Mononuclear cell (primary cell): ENCODE results near the gene ADD2. TPM values are rescaled to one million over a fixed set of nuclear protein-coding genes. Genes with fewer than 3 reads are reported as not detected.
"Not testable (repeated sequence)": the region's sequence is repeated elsewhere in the genome, so short reads cannot be mapped to it uniquely, and the experiment has no call there.

Experiments used
- H3K27me3 ChIP-seq: 2 replicates; pipeline ENCODE4 v1.6.0; 2011; ENCODE audit warnings: low read length, control low read depth; ENCODE audit not compliant: insufficient read depth
- H3K4me1 ChIP-seq: 2 replicates; pipeline ENCODE4 v1.5.1; 2011; ENCODE audit warnings: mild to moderate bottlenecking, low read length, control low read depth; ENCODE audit not compliant: insufficient read depth
- H3K4me3 ChIP-seq: 2 replicates; pipeline ENCODE4 v1.5.1; 2011; ENCODE audit warnings: mild to moderate bottlenecking, low read length, moderate library complexity
- H3K9me3 ChIP-seq: 2 replicates; pipeline ENCODE4 v1.5.1; 2011; ENCODE audit warnings: low read depth, mild to moderate bottlenecking, control low read depth, low read length
- total RNA-seq: library from RNA; depleted of rRNA; stranded (reverse); fragments of >200 nt; gene quantifications from one replicate; pipeline ENCODE4 v1.2.3, GENCODE V29; 2012

The ADD2 gene
- total RNA-seq, 1 donor, result 2.4 TPM

GRCh38 chr2:70626254-70626990, 141.6 kb downstream of the ADD2 start:
- Histone ChIP-seq H3K4me1 (no peaks in the 10 kb centered on the region), H3K4me3 (no peak overlapping the region)

DNA sequence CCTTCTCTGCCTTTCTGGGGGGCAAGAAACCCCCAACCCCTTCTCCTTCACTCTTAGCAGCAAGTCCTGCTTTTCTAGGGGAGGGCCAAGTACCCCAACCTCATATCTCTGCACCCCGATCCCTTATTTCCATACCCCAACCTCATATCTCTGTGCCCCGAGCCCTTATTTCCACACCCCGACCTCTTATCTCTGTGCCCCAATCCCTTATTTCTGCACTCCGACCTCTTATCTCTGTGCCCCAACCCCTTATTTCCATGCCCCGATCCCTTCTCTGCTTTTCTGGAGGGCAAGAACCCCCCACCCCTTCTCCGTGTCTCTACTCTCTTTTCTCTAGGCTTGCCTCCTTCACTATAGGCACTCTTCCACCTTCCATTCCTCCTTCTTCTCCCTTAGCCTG, 146.5 kb downstream of the ADD2 start:
- not testable (repeated sequence) for H3K9me3 ChIP-seq, H3K4me3 ChIP-seq, H3K27me3 ChIP-seq, H3K4me1 ChIP-seq

More at GRCh38 chr2:70626254-70626990, 141.6 kb downstream of the ADD2 start:
- Histone ChIP-seq H3K27me3 (no peaks in the 10 kb centered on the region), H3K9me3 (no peaks in the 10 kb centered on the region)

- H3K4me3 ChIP-seq, result no peak overlapping the region
- H3K27me3 ChIP-seq, result no peaks in the 10 kb centered on the region
- no peaks in the 10 kb centered on the region for H3K9me3 ChIP-seq
- H3K4me1 ChIP-seq, result no peaks in the 10 kb centered on the region
Measured at GRCh38 chr2:70620020-70620419, 148.0 kb downstream of the ADD2 start.

GRCh38 chr2:70619167-70619566, 148.8 kb downstream of the ADD2 start:
- Histone ChIP-seq H3K27me3 (no peaks in the 10 kb centered on the region), H3K4me3 (no peak overlapping the region), H3K9me3 (no peaks in the 10 kb centered on the region), H3K4me1 (no peaks in the 10 kb centered on the region)

GRCh38 chr2:70616168-70616694, 151.8 kb downstream of the ADD2 start:
- H3K27me3 ChIP-seq, result no peaks in the 10 kb centered on the region
- no peak overlapping the region for H3K4me3 ChIP-seq
- no peaks in the 10 kb centered on the region for H3K4me1 ChIP-seq
- no peaks in the 10 kb centered on the region for H3K9me3 ChIP-seq

DNA sequence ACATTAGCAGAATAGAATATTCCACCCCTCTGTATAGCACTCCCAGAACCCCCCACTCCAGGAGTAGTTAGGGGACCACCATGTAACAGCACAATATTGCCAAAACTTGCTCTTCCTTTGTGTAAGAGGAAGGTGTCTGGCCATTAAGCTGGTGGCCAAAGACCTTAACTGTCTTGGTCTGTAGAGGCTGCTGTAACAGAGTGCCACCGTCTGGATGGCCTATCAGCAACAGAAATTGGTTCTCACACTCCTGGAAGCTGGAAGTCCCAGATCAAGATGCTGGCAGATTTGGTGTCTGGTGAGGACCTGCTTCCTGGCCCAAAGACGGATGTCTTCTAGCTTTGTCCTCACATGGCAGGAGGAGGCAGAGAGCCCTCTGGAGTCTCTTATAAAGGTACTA, 152.8 kb downstream of the ADD2 start:
- Histone ChIP-seq H3K4me3 (no peak overlapping the region), H3K27me3 (no peaks in the 10 kb centered on the region), H3K4me1 (no peaks in the 10 kb centered on the region), H3K9me3 (no peaks in the 10 kb centered on the region)

GRCh38 chr2:70613521-70613920, 154.5 kb downstream of the ADD2 start:
- no peak overlapping the region for H3K4me3 ChIP-seq
- H3K4me1 ChIP-seq, result no peaks in the 10 kb centered on the region
- H3K9me3 ChIP-seq, result no peaks in the 10 kb centered on the region
- H3K27me3 ChIP-seq, result no peaks in the 10 kb centered on the region

- H3K4me3 ChIP-seq, result no peak overlapping the region
- no peaks in the 10 kb centered on the region for H3K9me3 ChIP-seq
- no peaks in the 10 kb centered on the region for H3K27me3 ChIP-seq
- no peaks in the 10 kb centered on the region for H3K4me1 ChIP-seq
Measured at GRCh38 chr2:70612574-70612973, 155.4 kb downstream of the ADD2 start.

- no peaks in the 10 kb centered on the region for H3K9me3 ChIP-seq
- H3K4me3 ChIP-seq, result no peak overlapping the region
- no peaks in the 10 kb centered on the region for H3K4me1 ChIP-seq
- H3K27me3 ChIP-seq, result no peaks in the 10 kb centered on the region
Measured at GRCh38 chr2:70608373-70608772, 159.6 kb downstream of the ADD2 start.

GRCh38 chr2:70607121-70607561, 160.9 kb downstream of the ADD2 start:
- no peaks in the 10 kb centered on the region for H3K9me3 ChIP-seq
- H3K27me3 ChIP-seq, result peaks cover 3% of the 10 kb centered on the region
- no peaks in the 10 kb centered on the region for H3K4me1 ChIP-seq
- H3K4me3 ChIP-seq, result no peak overlapping the region

Other genes with a start within 250 kb of the ADD2 start
- gene TGFA, start 214.4 kb downstream of the ADD2 start, total RNA-seq, result 0.63 TPM
- gene FIGLA, start 22.4 kb upstream of the ADD2 start, total RNA-seq, result not detected
- 0.21 TPM for gene CLEC4F, start 52.4 kb upstream of the ADD2 start, total RNA-seq
- 0.10 TPM for gene CD207, start 67.6 kb upstream of the ADD2 start, total RNA-seq
- not detected for gene VAX2, start 132.4 kb upstream of the ADD2 start, total RNA-seq
- gene ATP6V1B1, start 167.7 kb upstream of the ADD2 start, total RNA-seq, result not detected
- 0.10 TPM for gene ANKRD53, start 210.4 kb upstream of the ADD2 start, total RNA-seq
- gene TEX261, start 226.7 kb upstream of the ADD2 start, total RNA-seq, result 16.7 TPM